Cerebellar nuclear complex (tissue), 1 donor: ENCODE data around the gene ALDH1A3.
"Not testable (repeated sequence)": the region's sequence is repeated elsewhere in the genome, so short reads cannot be mapped to it uniquely, and the experiment has no call there.

ENCODE experiments used
- DNase-seq, 2 experiments: peaks; one replicate each; lab custom pipeline; 2025; lab: John Stamatoyannopoulos, UW

The ALDH1A3 gene

DNA sequence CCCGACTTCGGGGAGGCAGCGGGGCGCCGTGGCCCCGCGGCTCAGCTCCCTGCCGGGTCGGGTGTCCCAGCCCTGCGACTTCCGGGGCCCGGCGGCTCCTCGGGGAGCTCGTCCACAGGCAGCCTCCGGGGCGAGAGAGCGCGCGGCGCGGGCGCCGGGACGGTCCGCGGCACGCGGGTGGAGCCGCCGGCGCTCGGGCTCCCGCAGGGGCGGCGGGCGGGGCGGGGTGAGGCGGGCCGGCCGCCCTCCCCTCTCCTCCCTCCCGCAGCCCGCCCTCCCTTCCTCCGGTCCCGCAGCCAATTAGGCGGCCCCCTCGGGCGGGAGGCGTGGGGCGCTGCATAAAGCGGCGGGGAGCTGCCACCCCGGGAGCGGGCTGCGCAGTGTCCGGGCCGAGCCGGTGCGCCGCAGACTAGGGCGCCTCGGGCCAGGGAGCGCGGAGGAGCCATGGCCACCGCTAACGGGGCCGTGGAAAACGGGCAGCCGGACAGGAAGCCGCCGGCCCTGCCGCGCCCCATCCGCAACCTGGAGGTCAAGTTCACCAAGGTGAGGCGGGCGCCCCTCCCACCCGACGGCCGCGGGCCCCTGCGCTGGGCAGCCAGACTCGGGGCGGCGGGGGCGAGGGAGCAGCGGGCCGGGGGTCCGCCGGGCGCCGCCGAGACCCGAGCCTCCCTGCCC lies at the start of gene ALDH1A3:
ALDH1A3 (plus strand) TSS at position 368 of the 675 bp plus-strand sequence; CDS start at position 445, 77 bp downstream.
- no peak for DNase-seq

DNA sequence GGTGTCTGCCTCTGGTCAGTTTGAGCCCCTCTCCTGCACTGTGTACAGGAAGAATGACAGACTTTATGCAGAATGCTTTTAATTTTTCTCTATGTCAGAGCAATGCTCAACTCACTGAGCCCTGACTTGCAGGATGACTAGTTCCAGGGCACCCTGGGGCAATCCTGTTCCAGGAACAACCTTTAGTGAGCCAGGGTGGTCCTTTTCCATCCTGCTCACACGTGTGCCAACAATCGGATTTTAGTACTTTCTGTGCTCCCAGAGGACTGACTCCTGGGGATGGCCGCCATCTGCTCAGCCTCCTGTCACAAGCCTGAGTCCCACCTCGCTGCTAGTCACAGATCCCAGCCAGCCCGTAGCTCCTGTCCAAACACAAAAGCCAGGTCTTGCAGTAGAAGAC lies 48.2 kb upstream of the ALDH1A3 start:
- DNase-seq = peak in 1 of 2 experiments; percentile 13

DNA sequence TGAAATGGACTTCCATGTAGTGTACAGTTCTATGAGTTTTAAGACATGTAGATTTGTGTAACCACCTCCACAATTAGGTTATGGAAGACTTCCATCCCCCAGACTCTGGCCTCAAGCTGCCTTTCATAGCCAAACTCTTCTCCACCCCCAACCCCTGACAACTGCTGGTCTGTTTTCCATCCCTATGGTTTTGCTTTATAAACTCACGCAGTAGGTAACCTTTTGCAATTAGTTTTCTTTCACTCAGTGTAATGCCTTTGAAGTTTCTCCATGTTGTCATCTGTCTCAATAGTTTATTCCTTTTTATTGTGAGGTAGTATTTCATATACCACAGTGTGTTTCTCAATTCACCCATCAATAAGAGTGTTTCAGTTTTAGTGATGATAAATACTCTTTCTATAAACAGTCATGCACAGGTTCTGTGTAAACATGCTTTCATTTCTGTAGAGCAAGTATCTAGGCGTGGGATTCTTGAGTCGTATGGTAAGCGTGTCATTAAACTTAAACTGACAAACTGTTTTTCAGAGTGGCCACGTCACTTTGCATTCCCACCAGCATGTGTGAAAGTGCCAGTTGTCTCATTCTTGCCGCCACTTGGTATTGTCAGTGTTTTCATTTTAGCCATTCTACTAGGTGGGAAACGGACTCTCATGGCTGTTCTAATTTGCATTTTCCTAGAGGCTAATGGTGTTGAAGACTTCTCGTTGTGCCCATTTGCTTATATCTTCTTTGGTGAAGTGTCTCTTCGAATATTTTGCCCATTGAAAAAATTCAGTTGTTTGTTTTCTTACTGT lies 47.3 kb upstream of the ALDH1A3 start:
- DNase-seq = no peak

DNA sequence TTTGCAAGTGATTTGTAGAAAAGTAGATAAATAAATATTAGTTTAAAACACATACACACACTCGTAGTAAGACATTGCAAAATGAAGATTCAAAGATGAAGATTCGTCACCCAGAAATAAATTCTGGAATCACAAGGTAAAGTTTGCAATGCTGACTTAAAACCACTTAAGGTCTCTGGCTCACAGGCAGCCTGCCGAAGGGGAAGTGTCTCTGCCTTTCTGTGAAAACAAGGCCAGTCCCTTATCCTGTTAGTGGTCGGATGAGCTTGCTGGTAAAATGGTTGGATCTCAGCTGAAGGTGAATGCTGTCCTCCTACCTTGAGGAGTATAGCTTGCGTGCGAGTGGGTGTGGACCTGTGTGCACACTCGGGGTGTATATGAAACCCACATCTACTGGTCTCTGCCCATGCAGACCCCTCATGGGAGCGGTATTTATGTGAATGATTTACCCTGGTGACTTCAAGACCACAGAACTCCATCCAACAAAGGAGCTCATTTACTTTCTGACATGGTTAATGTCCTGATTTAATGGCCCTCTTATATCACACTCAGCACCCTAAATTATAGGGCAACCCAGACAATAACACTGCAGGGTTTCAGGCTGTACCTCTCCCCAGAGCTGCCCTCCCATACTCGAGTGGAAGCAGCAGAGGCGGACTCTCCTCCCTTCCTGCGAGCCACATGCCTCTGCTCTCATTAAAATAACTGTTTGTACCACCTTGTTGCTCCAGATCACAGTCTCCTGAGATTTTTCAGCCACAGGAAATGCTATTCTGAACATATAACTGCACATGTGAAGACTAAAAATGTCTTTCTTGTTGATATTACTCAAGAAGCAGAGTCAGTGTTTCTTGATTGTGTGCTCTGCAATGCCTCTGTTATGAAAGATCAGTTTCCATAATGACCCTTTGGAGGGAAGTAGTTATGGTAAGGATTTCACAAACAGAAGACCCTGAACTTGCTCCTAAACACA lies 45.9 kb upstream of the ALDH1A3 start:
- no peak for DNase-seq

DNA sequence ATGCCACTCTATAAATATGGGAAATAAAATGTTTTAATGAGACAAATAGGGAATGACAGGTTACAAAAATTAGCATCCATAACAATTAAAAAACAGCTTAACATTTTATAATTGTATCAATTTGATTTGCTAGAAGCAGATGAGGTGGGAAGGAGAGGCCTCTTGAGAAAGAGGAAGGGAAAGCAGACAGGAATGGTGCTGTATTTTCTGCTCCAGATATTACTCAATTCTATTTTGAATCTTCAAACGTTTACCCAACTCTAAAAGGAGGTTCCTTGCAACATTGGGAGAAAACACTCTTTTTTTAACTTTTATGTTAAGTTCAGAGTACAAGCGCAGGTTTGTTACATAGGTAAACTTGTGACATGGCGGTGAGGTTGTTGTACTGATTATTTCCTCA lies 44.9 kb upstream of the ALDH1A3 start:
- DNase-seq = no peak

DNA sequence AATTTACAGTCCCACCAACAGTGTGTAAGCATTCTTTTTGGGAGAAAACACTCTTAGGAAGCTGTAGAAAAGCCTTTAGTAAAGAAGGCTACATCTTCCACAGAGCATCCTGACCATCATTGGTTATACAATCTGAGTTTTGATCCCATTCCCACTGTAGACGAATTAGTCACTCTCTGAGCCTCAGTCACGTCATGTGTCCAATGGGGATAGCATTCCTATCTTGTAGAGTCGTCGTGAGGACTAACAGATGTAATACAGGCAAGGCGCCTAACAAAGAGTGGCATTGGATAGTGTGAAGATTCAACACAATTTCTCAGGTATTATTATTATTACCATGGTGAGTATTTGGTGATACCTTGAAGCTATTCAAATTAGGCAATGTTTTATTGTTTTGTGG lies 44.0 kb upstream of the ALDH1A3 start:
- no peak for DNase-seq

DNA sequence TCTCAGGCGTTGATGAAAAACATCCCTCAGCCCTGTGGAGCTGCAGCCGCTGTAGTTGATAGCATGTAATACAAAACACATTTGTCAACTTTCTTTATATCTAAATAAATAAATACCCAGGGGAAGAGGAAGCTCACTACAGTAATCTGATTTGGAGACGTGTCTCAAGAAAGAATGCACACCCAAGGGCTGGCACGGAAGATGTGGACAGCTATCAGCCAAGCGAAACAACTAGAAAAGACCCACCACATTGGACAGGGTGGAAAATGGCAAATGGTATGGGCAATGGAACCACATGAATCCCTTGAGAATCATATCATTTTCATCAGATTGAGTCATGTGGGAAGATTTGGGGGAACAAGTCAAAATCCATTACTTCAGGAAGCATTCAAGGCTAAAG lies 43.1 kb upstream of the ALDH1A3 start:
- DNase-seq = no peak

DNA sequence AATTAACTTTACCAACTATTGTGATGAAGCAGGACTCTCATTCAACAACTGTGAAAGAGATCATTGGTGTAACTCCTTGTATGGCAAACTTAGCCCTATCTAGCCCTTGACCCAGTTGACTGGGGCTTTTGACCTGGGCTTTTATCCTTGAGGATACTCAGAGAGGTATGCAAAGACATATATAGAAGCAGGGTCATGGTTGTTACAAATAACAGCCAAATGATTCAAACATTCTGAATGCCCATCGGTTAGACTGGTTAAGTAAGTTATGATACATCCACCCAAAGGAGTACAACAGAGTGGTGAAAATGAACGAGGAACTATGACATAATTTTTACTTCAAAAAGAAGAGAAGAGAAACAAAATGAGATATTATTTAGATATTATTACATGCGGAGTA lies 38.2 kb upstream of the ALDH1A3 start:
- DNase-seq = no peak

DNA sequence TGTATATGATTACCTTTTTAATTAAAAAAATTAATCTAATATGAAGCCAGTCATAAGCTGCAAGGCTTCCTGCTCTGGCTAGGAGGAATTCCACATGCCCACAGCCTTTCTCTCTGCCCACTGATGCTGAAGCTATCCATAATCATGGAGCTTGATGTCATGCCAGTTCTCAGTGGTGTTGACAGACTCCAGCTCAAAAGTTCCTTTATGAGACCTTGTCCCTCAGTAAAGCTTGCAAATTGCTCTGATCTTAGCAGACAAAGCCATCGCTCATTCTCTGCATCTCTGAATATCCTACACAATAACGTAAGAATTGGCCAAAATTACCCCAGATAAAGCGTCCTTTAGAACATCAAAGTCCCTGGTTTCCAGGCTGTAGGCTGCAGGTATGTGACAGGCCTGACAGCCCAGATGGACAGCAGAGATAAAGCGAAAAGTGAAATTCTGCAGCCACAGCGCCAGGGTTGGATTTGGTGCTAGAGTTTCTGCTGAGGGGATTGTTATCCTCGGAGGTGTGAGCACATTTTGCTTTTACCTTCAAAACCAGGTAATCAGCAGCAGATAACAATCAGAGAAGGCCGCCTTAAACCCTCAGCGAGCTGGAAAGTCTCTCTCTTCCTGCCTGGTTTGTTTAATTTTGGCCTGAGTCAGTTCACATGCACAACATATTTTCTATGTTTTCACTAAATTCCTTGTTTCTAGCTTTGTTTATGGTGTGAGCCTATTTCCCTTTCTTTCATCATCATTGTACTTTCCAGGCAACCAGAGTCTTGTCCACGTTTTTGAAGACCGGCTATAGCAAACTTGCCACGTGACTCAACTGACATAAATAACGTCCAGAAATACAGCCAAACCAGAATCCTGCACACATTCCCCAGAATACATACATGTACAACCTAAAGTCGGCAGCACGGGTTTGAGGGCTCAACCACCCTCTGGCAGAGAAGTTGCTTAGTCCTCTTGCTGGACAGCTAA lies 36.6 kb upstream of the ALDH1A3 start:
- no peak for DNase-seq

DNA sequence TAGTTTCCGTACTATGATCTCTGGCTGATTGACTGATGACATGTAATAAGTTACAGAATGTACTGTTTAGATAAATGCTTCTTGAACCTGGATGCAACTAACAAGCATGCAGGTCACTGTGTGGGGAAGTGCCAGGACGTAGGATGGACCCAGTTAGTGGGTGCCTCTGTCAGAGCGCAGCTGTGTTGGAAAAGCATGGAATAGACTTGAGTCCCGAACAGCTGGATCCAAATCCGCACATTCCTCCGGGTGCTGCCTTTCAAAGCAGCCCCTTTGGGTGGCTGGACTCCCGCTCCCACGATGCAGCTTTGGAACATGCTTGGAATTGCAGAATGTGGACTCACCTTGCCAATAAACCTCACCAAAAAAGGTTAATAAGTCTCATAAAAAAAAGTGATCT lies 35.5 kb upstream of the ALDH1A3 start:
- DNase-seq = no peak

DNA sequence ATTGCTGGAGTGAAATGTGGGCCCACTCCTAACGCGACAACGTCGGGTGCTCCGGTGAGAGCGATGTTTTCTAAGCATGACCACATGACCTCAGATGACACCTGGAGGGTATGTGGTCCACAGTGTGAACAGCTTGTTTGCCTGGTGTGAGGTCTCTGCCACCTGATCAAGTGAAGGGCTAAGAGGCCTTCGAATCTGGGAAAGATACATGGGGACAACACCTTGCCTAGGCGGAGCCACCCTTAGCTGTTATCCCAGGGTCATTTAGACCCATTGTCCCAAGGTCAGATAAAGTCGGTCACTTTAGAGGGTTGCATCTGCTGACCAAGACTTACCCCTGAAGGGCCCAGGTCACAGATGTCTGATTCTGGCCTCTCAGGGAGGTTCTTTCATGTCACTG lies 34.9 kb upstream of the ALDH1A3 start:
- no peak for DNase-seq

DNA sequence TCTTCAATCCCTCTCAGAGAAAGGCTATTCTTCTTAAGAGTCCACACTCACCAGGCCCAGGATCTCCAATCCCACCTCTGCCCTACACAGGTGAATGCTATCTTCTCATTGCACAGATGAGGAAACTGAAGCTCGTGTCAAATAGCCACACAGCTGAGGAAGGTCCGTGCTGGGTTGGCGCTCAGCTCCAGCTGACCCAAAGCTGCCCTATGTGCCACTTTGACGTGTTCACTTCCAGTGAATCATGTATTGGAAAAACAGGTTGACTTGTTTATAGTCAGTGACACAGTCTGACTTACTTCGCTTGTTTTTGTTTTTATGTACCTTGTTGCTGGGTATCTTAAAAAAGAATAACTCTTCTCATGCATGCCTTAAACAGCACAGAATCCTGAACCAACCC lies 32.4 kb upstream of the ALDH1A3 start:
- DNase-seq = no peak

DNA sequence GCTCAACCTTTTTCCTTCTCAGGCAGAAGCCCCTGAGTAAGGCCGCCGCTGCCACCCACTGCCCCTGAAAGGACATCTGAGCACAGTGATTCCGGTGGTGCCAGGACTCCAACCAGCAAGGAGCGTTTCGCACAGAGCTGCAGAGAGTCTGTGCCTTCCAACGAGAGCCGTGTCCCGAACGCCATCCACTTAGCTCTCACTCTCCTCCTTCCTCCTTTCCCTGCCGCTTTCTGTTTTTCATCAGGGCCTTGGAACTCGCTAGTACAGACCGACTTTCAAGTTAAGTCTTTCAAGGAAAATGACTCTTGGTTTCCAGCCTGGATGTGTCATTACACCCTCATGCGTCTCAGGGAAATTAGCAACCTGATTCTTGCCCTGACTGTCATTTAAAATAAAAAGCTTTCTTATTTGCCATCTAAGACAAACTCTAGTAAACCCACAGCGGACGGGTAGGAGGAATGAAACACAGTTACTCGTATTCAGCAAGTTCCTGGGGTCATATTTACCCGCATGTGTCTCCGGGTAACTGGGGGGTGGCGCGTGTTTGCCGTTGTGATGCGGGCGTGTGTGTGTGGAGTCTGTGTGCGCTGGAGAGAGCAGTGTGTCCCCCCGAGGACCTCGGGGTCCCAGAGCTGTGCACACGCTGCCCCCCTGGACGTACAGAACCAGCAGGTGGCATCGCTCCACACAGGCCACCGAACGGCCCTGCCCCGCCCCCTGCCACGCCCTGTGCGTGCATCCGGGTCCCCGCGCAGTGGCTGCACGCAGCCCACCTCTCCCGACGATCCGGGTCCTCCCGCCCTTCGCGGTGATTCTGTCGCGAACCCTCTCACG lies 30.4 kb upstream of the ALDH1A3 start:
- DNase-seq = no peak

DNA sequence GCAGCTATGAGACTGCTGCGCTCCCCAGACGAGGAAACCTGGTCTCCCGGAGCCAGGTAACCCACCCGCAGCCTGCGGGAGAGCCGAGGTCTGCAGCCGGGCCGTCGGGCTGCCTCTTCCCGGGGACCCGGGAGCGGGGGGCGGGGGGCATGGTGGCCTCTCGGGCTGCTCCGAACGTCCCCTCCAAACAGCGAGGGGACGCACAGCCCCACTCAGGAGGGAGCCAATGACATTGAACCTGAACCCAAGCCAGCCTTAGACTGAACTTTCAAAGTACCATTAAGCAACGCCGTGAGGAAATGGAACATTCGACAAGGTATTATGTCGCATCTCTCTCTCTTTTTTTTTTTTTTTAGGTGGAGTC lies 29.8 kb upstream of the ALDH1A3 start:
- no peak for DNase-seq

DNA sequence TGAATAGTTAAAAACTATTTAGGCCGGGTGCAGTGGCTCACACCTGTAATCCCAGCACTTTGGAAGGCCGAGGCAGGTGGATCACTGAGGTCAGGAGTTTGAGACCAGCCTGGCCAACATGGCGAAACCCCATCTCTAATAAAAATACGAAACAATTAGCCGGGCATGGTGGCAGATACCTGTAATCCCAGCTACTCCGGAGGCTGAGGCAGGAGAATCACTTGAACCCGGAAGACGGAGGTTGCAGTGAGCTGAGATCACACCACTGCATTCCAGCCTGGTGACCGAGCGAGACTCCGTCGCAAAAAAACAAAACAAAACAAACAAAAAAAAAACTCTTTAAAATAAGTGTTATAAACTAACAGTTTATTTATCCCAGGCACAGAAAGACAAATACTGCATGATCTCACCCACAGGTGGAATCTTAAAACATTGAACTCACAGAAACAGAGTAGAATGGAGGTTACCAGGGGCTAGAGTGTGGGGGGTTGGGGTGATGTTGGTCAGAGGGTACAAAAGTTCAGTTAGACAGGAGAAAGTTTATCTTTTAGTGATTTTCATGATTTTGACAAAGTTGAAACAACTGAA lies 28.1 kb upstream of the ALDH1A3 start:
- DNase-seq = not testable (repeated sequence)

DNA sequence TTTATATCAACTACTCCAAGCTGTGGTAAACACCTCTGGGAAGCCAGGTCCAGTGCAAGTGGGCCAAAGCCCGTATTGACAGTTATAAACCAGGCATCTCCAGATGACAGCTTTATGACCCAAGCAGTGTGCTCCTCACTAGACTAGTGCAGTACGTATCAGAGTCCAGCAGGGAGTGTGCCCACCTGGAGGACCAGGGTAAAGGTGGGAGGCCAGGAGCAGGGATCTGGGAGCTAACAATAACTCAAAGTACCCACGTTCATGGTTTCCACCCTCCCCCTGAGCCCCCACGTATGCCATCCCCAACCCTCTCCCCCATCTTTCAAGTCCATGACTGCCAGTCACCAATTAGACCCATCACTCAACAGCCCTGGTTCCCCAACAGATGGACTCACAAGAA lies 27.0 kb upstream of the ALDH1A3 start:
- no peak for DNase-seq

DNA sequence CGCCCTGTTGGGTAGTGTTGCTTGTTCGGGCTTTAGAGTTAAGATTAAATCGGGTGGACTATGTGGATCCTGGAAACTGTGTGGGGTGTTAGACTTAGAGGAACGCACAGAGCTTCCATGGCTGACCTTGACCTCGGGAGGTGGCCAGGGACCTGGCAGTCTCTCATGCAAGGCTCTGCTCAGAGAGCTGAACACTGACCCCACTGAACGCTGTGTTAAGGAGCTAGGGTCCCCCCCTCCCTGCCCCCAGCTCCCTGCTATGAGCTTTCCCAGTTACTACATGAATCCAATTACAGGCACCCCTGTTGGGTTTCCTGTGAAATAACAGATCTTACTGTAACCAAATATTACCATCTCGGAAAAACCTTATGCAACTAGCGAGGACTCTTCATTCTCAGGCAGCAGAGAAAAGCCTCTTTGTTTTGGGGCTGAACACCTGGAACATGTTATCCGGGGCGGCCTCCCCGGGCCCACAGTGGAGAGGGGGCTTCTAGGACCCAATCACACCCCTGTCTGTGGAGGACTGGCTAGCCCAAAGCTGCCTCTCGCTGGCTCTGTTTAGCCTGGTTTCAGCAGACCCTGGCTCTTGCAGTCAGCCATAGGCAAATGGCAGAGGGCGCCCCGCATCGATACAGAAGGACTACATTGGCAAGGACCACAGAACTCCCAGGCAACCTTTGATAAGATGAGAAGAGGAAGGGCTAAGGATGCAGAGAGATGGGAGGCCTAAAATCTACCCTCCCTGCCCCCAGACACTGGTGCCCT lies 25.8 kb upstream of the ALDH1A3 start:
- no peak for DNase-seq

DNA sequence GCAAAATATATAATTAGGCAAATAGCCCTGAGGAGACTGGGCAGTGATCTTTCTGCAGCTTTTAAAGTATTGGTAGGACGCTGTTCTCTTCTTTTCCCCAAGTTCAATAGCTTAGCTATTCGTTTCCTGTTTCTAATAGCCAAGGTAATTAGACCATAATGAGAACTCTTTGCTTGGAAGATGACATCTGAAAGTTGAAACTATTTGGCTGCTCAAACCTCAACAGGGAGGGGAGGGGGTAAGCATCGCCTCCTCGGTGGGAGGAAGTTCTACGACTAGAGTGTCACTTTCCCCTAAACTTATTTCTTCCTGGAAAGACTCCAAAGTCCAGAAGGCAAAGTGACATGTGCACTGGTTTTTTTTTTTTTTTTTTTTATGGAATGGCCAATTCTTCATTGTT lies 22.8 kb upstream of the ALDH1A3 start:
- DNase-seq = no peak

DNA sequence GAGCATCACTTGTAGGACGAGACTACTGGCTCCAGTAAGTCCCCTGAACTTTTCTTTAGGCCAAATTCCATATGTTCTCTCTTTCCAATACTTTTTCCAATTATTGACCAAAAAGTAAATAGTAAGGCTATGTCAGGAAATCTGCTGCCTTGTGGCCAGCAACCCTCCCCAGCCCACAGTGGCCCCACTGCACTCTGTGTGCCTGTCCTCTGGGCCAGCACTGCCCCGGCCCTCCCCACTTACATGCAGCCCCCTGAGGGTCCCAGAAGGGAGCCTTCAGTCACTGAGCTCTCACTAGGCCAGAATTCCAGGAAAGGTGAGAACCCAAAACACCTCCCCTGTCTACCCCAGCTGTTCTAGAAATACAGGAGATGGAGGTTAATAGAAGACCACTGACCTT lies 21.3 kb upstream of the ALDH1A3 start:
- DNase-seq = no peak
